Panc1 (cell line): ENCODE measurements around the gene CCL15.

Experiments
- POLR2AphosphoS5 ChIP-seq: IDR thresholded peaks from 2 replicates; pipeline ENCODE4 v1.6.1; 2012; ENCODE audit warnings: mild to moderate bottlenecking, low read depth, low read length, moderate library complexity
- REST ChIP-seq, 2 experiments: IDR thresholded peaks; 2 replicates each; pipeline ENCODE4 v1.6.1; 2011 to 2012; ENCODE audit warnings: low read depth in 2 of 2, control low read depth in 1 of 2, low read length in 1 of 2, mild to moderate bottlenecking in 1 of 2, moderate library complexity in 1 of 2; ENCODE audit not compliant: insufficient read depth in 1 of 2
- TCF7L2 ChIP-seq: IDR thresholded peaks from 2 replicates; pipeline ENCODE4 v1.6.1; 2011; ENCODE audit warnings: mild to moderate bottlenecking, low read depth, low read length, inconsistent platforms
- TF ChIP-seq, protein P1 (sequence below): fragments of 450-650 bp; IDR thresholded peaks from 2 replicates; pipeline ENCODE4 v1.5.1; 2017; ENCODE audit warnings: mild to moderate bottlenecking

- TF ChIP-seq, protein P1, sequence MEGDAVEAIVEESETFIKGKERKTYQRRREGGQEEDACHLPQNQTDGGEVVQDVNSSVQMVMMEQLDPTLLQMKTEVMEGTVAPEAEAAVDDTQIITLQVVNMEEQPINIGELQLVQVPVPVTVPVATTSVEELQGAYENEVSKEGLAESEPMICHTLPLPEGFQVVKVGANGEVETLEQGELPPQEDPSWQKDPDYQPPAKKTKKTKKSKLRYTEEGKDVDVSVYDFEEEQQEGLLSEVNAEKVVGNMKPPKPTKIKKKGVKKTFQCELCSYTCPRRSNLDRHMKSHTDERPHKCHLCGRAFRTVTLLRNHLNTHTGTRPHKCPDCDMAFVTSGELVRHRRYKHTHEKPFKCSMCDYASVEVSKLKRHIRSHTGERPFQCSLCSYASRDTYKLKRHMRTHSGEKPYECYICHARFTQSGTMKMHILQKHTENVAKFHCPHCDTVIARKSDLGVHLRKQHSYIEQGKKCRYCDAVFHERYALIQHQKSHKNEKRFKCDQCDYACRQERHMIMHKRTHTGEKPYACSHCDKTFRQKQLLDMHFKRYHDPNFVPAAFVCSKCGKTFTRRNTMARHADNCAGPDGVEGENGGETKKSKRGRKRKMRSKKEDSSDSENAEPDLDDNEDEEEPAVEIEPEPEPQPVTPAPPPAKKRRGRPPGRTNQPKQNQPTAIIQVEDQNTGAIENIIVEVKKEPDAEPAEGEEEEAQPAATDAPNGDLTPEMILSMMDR = no peak
- TF ChIP-seq TCF7L2 (no peak), REST (IDR thresholded peaks at IDR 0.05; ENCODE audit: insufficient read depth in 1 of 2, low read depth in 2 of 2, low read length in 1 of 2) (no peak), POLR2AphosphoS5 (no peak)
Observed at GRCh38 chr17:35978346-35978745, 23.0 kb downstream of the CCL15 start.
